ENCODE data around the gene MMP10. TPM values are rescaled to one million over a fixed set of nuclear protein-coding genes. Genes with fewer than 3 reads are reported as not detected.

MMP10 gene
- total and polyA plus RNA-seq, 2 of the 8 experiments (the other 6 are each of a cell fraction or from before 2014, with no cell fraction given): 0.03 to 0.17 TPM

GRCh38 chr11:102724904-102725500 is 55.4 kb downstream of the MMP10 start, which contains the start of gene MMP8:
Gene MMP8 (minus strand): TSS chr11:102724954. CDS start chr11:102724855, 99 bp downstream.
- no peak for FAIRE-seq
- POLR2A ChIA-PET (ENCODE audit: partially characterized antibody): no interaction called here
- TF ChIP-seq SAP30 (IDR thresholded peaks at IDR 0.05; ENCODE audit: insufficient read depth, insufficient replicate concordance, low read length): no peak
- TF ChIP-seq KDM1A (IDR thresholded peaks at IDR 0.05; ENCODE audit: borderline replicate concordance, low read length): no peak
- TF ChIP-seq JUN (IDR thresholded peaks at IDR 0.05; ENCODE audit: low read depth, low read length): no peak
- no peak for TF ChIP-seq RXRA (IDR thresholded peaks at IDR 0.05; ENCODE audit: insufficient read depth, low read depth, low read length)
- no peak for TF ChIP-seq KDM5A (IDR thresholded peaks at IDR 0.05; ENCODE audit: low read length)
- TF ChIP-seq ATF2 (IDR thresholded peaks at IDR 0.05; ENCODE audit: low read length): no peak
- TF ChIP-seq MAFK (IDR thresholded peaks at IDR 0.05; ENCODE audit: low read depth, low read length): no peak
- TF ChIP-seq POLR2A (IDR thresholded peaks at IDR 0.05; ENCODE audit: control extremely low read depth in 1 of 2, low read depth in 2 of 2, low read length in 2 of 2): no peak
- TF ChIP-seq HDAC6 (IDR thresholded peaks at IDR 0.05; ENCODE audit: low read depth, low read length): no peak
- TF ChIP-seq SP4 (IDR thresholded peaks at IDR 0.05; ENCODE audit: low read length): no peak
- TF ChIP-seq RBBP5 (IDR thresholded peaks at IDR 0.05; ENCODE audit: borderline replicate concordance, low read depth, low read length): no peak
- no peak for TF ChIP-seq RNF2 (IDR thresholded peaks at IDR 0.05; ENCODE audit: borderline replicate concordance, low read depth, low read length, missing control alignments, poor library complexity, severe bottlenecking)

More at GRCh38 chr11:102724904-102725500, 55.4 kb downstream of the MMP10 start, which contains the start of gene MMP8:
- Histone ChIP-seq H3K9ac (replicated peaks in 1 of 4; ENCODE audit: extremely low read depth in 1 of 4, low read depth in 3 of 4, low read length in 3 of 4) (no peak within 1 kb of the TSS), H3K23me2 (ENCODE audit: low read depth, low read length) (no peaks in the 10 kb centered on the region), H3K4me1 (replicated peaks in 1 of 4; ENCODE audit: control insufficient read depth in 3 of 4, insufficient read depth in 4 of 4, low read length in 3 of 4) (no peaks in the 10 kb centered on the region), H4K20me1 (replicated peaks in 1 of 2; ENCODE audit: control insufficient read depth in 1 of 2, insufficient read depth in 2 of 2, low read length in 2 of 2) (no peaks in the 10 kb centered on the region), H3K79me1 (ENCODE audit: low read depth, low read length) (no peaks in the 10 kb centered on the region), H3K27me3 (replicated peaks in 1 of 4; ENCODE audit: control insufficient read depth in 3 of 4, extremely low read depth in 1 of 4, insufficient read depth in 3 of 4, low read length in 3 of 4) (peaks cover 0 to 1% (median 0%) of the 10 kb centered on the region in 4 experiments; a peak in 1 of 7 replicates), H3K4me2 (ENCODE audit: insufficient read depth in 1 of 2, low read depth in 2 of 2, low read length in 2 of 2) (no peak within 1 kb of the TSS), H3K14ac (ENCODE audit: insufficient read length) (no peak within 1 kb of the TSS), H3K36me3 (ENCODE audit: control insufficient read depth in 2 of 4, insufficient read depth in 4 of 4, low read length in 3 of 4) (no peaks in the 10 kb centered on the region), H3K27ac (ENCODE audit: low read depth, low read length) (no peak within 1 kb of the TSS), H3K79me2 (ENCODE audit: control insufficient read depth in 1 of 2, insufficient read depth in 2 of 2, low read length in 2 of 2) (no peaks in the 10 kb centered on the region), H3K18ac (ENCODE audit: extremely low read depth, low read length) (no peak within 1 kb of the TSS), H2BK12ac (ENCODE audit: low read depth, low read length) (no peak within 1 kb of the TSS), H3K4ac (replicated peaks; ENCODE audit: insufficient read length, low read depth, low read length) (no peak within 1 kb of the TSS), H2AK5ac (ENCODE audit: low read depth, low read length) (no peak within 1 kb of the TSS), H2BK5ac (ENCODE audit: low read depth, low read length) (no peak within 1 kb of the TSS), H4K8ac (ENCODE audit: extremely low read depth, insufficient read depth, low read length) (no peak within 1 kb of the TSS), H2AFZ (ENCODE audit: low read length) (no peak within 1 kb of the TSS), H2BK20ac (ENCODE audit: low read length) (no peak within 1 kb of the TSS), H4K91ac (replicated peaks; ENCODE audit: insufficient read length, low read length) (no peak within 1 kb of the TSS), H2BK15ac (ENCODE audit: low read length) (no peak within 1 kb of the TSS), H3K9me3 (ENCODE audit: insufficient read depth in 2 of 2, low read depth in 1 of 2, low read length in 1 of 2) (no peaks in the 10 kb centered on the region), H3K56ac (replicated peaks; ENCODE audit: insufficient read length, low read depth, low read length) (no peak within 1 kb of the TSS), H3K23ac (ENCODE audit: insufficient read length) (no peak within 1 kb of the TSS), H4K5ac (ENCODE audit: insufficient read length, low read depth, low read length) (no peak within 1 kb of the TSS), H2BK120ac (replicated peaks; ENCODE audit: low read depth, low read length) (no peak within 1 kb of the TSS), H3K4me3 (ENCODE audit: extremely low read depth in 1 of 4, insufficient read depth in 2 of 4, low read depth in 3 of 4, low read length in 4 of 4) (no peak within 1 kb of the TSS)
- CTCF ChIA-PET (ENCODE audit: partially characterized antibody): interaction anchor here (0.9 kb wide), 1 partner anchor 334 kb away, joined by 3 read pairs; no protein-coding TSS in a partner anchor
- 36% methylated on average over 2 of the region's 2 CpGs; no CpG with 5 or more reads in 1 of the 2 experiments for WGBS, 2 experiments (ENCODE audit: extremely low coverage in 1 of 2, insufficient coverage in 1 of 2, insufficient read length in 1 of 2, insufficient replicate concordance in 2 of 2, low coverage in 1 of 2, low lambda C conversion rate in 2 of 2, missing lambda C conversion rate in 1 of 2)
- no peak for DNase-seq (ENCODE audit: low read depth in 1 of 2, low spot score in 2 of 2)
